ENCODE results near the gene CTNNA3. TPM values are rescaled to one million over a fixed set of nuclear protein-coding genes. Genes with fewer than 3 reads are reported as not detected.

CTNNA3 gene
- total RNA-seq, 1 donor from 2014 or later: not detected

- no peak for DNase-seq (ENCODE audit: extremely low read depth, low read depth, low spot score)
Observed at GRCh38 chr10:67156239-67156638, 539.8 kb downstream of the CTNNA3 start.

DNA sequence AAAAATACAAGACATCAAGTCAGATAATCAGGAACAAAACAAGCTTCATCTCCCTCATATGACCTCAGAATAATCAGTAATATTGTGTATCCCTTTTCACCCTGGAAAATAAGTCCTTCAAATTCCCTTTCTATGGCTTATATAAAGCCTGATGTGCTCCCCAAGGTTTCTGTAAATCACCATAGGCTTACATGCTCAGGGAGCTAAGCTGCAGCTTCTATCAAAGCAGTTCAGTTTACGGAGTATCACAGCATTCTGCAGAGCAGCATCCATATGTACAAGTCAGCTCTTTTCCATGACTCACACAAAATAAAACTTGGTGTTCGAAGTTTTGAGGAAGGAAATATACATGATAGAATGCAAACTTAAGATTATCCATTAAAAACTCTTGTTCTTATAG is 544.5 kb downstream of the CTNNA3 start:
- no peak for DNase-seq (ENCODE audit: extremely low read depth, low read depth, low spot score)

DNA sequence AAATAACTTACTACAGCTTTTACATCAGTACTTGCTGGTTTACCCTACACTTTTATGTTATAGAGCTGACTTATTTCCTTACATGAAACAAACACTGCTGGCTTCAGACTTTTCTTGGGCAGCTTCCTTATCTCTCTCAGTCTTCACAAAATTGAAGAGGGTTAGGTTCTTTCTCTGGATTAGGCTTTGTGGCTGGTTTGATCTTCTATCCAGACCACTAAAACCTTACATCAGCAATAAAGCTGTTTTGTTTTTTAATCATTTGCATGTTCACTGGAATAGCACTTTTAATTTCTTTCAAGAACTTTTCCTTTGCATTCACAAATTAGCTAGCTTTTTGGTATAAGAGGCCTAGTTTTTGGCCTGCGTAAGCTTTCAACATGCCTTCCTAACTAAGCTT is 551.5 kb downstream of the CTNNA3 start:
- no peak for DNase-seq (ENCODE audit: extremely low read depth, low read depth, low spot score)

GRCh38 chr10:67141300-67141699 is 554.7 kb downstream of the CTNNA3 start:
- DNase-seq (ENCODE audit: extremely low read depth, low read depth, low spot score): no peak

GRCh38 chr10:67140641-67141040 is 555.4 kb downstream of the CTNNA3 start:
- DNase-seq (ENCODE audit: extremely low read depth, low read depth, low spot score): no peak

DNA sequence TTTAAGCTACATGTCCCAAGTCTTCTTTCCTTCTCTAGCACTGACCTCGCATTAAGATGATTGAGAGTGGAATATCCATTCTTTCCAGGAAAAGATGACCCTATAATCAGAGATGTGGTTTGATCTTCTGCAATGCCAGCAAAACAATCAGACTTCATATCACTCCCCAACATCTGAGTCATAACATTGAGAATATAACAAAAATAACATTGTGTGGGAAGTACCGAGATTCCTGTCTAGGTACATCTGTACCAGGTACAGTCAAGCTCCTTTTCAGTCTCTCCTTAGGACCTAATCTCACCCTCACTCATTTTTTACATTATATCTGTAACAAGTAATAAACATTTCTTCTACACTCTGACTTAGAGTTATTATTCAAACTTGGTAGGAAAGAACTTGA is 568.6 kb downstream of the CTNNA3 start:
- no peak for DNase-seq (ENCODE audit: extremely low read depth, low read depth, low spot score)

DNA sequence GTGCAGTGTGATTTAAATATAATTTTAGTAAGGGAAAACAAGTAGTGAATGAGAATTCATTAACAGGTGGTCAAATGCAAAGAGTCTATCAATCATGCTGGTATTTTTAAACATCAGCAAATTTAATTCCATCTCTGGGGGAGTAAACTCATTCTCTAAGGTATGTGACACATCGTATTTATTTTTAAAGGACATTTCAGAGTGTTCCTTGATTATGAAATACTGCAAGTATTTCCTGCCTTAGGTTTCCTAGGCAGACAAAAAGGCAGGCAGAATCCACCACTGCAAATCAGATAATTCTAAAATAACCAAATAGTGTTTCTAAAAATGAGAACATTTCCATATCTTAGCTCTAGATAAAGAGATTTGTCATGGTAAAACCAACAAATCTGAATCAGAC is 576.3 kb downstream of the CTNNA3 start:
- no peak for DNase-seq (ENCODE audit: extremely low read depth, low read depth, low spot score)

GRCh38 chr10:67115972-67116371 is 580.0 kb downstream of the CTNNA3 start:
- DNase-seq (ENCODE audit: extremely low read depth, low read depth, low spot score): no peak

- DNase-seq (ENCODE audit: extremely low read depth, low read depth, low spot score): no peak
Observed at GRCh38 chr10:67114945-67115344, 581.0 kb downstream of the CTNNA3 start.

- no peak for DNase-seq (ENCODE audit: extremely low read depth, low read depth, low spot score)
Observed at GRCh38 chr10:67112765-67113164, 583.2 kb downstream of the CTNNA3 start.

DNA sequence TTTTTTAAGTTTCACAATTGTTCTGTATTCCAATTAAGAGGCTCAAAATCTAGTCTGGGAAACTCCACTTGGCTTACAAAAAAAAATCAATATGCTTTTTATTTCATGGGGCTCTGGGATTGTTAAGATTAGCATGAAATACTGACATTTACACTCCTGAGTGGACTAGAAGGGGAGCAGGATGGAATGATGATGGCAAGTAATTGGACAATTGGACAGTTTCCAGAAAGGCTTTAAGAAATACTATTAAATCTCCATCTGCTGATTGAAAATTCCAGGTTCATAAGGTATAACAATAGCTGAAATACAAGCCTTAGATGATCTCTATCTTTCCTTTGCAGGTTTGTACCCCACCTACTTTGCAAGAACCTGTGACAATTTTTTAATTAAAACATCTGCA is 585.7 kb downstream of the CTNNA3 start:
- DNase-seq (ENCODE audit: extremely low read depth, low read depth, low spot score): no peak

- DNase-seq (ENCODE audit: extremely low read depth, low read depth, low spot score): no peak
Observed at GRCh38 chr10:67107670-67108069, 588.3 kb downstream of the CTNNA3 start.

DNA sequence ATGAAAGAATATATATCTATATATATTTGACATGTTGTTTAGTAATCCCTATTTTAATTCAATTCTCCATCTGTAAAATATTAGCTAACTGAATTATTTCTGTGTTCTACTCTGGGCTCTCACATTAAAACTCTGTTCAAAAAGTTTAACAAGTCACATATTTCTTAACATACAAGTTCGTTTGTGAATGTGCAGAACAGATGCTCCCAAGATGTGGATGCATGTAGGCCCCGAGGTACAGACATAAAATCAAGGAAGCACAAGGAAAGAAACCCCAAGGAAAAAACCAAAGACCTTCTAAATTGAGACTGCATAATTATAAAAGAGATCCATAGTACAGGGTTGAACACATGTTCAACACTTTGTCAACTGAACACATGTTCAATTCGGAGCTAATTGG is 595.0 kb downstream of the CTNNA3 start:
- DNase-seq (ENCODE audit: extremely low read depth, low read depth, low spot score): no peak

DNA sequence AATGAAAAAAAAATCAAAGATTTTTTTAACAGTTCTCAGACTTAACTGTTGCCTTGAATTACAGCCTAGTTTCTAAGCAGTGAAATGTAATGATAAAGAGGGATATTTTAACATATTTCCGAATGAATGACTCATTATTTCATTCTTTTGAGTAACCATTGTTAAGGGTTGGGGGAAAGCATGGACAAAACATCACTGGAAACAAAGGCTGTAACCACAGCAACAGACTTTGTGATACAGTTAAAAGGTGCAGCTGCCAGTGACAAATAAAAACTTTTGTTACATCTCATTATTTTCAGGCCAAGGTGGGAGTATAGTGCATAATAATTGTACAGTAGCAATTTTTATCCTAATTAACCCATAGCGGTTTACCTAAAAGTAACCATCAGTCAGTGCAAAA is 597.5 kb downstream of the CTNNA3 start:
- no peak for DNase-seq (ENCODE audit: extremely low read depth, low read depth, low spot score)

DNA sequence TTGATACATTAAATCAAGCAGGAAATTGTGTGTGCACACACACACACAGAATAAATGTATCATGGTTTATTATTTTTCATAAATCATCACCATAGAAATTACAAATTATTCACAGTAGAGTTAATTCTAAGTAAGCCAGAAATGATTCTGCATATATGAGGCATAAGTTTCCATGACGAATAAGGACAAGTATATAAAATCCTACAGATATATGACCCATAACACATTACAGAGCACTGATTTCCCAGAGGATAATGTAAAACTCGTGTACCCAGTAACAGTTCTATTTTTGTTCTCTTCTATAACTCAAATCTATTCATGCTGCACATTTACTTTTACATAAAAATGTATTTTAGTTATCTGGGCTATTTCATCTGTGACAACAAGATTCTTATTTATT is 600.5 kb downstream of the CTNNA3 start:
- no peak for DNase-seq (ENCODE audit: extremely low read depth, low read depth, low spot score)

DNA sequence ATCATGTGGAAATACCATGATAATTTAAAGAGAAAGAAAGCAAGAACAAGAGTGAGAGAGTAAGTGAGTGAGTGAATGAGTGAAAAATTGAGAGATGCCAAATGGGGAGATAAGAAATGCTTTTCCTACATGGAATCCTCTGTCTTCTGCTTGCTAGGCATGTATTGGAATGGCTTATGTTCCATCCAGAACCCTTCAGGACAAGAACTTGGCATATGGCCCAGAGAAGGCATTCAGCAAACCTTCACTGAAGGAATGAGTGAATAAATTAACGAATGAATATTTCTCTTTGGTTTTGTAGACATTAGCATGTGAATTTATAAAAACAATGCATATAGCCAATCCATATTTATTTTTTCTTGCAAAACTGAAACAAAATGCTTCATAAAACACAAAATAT is 608.0 kb downstream of the CTNNA3 start:
- no peak for DNase-seq (ENCODE audit: extremely low read depth, low read depth, low spot score)

- no peak for DNase-seq (ENCODE audit: extremely low read depth, low read depth, low spot score)
Observed at GRCh38 chr10:67087135-67087425, 608.9 kb downstream of the CTNNA3 start.

GRCh38 chr10:67086327-67087134 is 609.5 kb downstream of the CTNNA3 start:
- no peak for DNase-seq (ENCODE audit: extremely low read depth, low read depth, low spot score)

DNA sequence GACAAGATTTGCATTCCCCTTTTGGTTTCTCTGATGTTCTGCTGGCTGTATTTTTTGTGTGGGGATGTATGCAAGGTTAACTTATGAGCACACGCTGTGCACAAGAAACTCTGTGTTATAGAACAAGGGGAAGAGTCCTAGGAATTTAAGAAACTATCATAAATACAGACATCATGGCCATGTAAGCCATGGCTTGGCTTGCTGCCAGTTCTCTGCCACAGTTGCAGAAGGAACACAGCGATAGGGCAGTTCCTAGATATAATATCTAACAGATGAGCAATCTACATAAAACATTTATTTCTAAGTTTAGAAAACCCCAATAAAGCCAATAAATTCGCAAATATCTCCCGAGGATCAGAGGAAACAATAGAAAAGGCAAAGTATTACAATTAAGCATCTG is 616.9 kb downstream of the CTNNA3 start:
- no peak for DNase-seq (ENCODE audit: extremely low read depth, low read depth, low spot score)

DNA sequence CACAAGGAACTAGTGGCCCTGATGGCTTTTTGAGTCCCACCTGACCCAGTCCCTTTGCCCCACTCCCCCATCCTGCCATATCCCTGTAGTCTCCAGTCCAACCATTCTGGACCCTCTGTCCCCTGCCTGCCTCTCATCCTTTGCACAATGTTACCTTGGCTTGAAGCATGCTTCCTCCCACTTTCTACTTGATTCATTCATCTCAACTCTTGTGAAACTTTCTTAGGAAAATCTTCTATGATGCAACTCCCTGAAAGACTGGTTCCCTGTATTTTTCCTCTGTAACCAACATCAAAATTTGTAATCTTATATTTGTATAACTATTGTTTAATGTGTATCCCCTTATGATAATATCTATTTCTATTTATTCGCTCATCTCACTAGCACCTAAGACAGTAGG is 618.6 kb downstream of the CTNNA3 start:
- no peak for DNase-seq (ENCODE audit: extremely low read depth, low read depth, low spot score)

- no peak for DNase-seq (ENCODE audit: extremely low read depth, low read depth, low spot score)
Observed at GRCh38 chr10:67076144-67076543, 619.9 kb downstream of the CTNNA3 start.

DNA sequence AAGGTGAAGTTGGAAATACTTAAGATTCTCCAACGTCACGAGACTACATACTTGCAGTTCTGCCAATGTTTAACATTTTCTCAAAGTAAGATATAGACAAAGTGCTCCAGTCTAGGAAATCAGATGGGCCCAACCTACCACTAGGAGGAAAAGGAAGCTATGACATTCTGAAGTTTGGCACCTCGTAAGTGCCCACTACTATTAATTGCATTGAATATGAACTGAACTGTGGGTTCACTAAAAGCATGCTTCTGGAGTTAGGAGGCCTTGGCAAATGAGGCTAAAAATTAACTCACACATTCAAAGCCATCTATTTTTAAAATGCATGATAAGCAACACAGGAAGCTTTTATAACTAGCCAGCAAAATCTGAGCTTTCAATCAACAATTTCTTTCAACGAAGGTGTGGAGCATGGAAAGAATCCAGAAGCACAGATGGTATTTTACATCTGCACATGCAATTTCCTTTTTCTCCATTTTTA is 620.5 kb downstream of the CTNNA3 start:
- DNase-seq (ENCODE audit: extremely low read depth, low read depth, low spot score): no peak

GRCh38 chr10:67072654-67073053 is 623.3 kb downstream of the CTNNA3 start:
- no peak for DNase-seq (ENCODE audit: extremely low read depth, low read depth, low spot score)
